ENCODE data around the gene NUDT3.

GRCh38 chr6:34229877-34230276 lies 162.6 kb downstream of the NUDT3 start:
- no peak for TF ChIP-seq CTCF (IDR thresholded peaks at IDR 0.05; ENCODE audit: insufficient read depth, low read depth, low read length)
- TF ChIP-seq EZH2 (IDR thresholded peaks at IDR 0.05; ENCODE audit: insufficient read depth, low read length), result no peak

All from astrocyte (in vitro differentiated cells and primary cell).